HTERT RPE-1 (cell line): ENCODE measurements around the gene MSANTD2.

Experiments used
- in situ Hi-C: fragments of 300-500 bp; cut with MboI; formaldehyde crosslinking; loops from 4 replicates; pipeline ENCODE4 v1.14.3; 2020; ENCODE audit warnings: low sequenced_read_pairs

Gene MSANTD2

GRCh38 chr11:124738713-124739478 lies 61.3 kb downstream of the MSANTD2 start:
- in situ Hi-C loops, result no loop called here

- in situ Hi-C loops, result no loop called here
These were observed 62.4 kb downstream of the MSANTD2 start for GRCh38 chr11:124737638-124738305.

GRCh38 chr11:124736736-124737135 lies 63.5 kb downstream of the MSANTD2 start:
- in situ Hi-C loops, result no loop called here

GRCh38 chr11:124732230-124732629 lies 68.0 kb downstream of the MSANTD2 start:
- in situ Hi-C loops, result no loop called here

- in situ Hi-C loops, result no loop called here
These were observed 70.6 kb downstream of the MSANTD2 start for GRCh38 chr11:124729571-124729970.

GRCh38 chr11:124728134-124728533 lies 72.1 kb downstream of the MSANTD2 start:
- in situ Hi-C loops, result no loop called here

- in situ Hi-C loops, result no loop called here
These were observed 72.7 kb downstream of the MSANTD2 start for GRCh38 chr11:124727474-124727873.

GRCh38 chr11:124725719-124726105 lies 74.5 kb downstream of the MSANTD2 start:
- in situ Hi-C loops, result no loop called here

GRCh38 chr11:124724979-124725718 lies 75.1 kb downstream of the MSANTD2 start:
- in situ Hi-C loops, result no loop called here

GRCh38 chr11:124722176-124722575 lies 78.0 kb downstream of the MSANTD2 start:
- in situ Hi-C loops, result no loop called here

- in situ Hi-C loops, result no loop called here
These were observed 80.7 kb downstream of the MSANTD2 start for GRCh38 chr11:124719534-124719933.

- in situ Hi-C loops, result no loop called here
These were observed 81.4 kb downstream of the MSANTD2 start for GRCh38 chr11:124718801-124719200.

- in situ Hi-C loops, result no loop called here
These were observed 82.2 kb downstream of the MSANTD2 start for GRCh38 chr11:124717786-124718651.

- in situ Hi-C loops, result no loop called here
These were observed 82.8 kb downstream of the MSANTD2 start for GRCh38 chr11:124717421-124717785.

GRCh38 chr11:124716591-124716990 lies 83.6 kb downstream of the MSANTD2 start:
- in situ Hi-C loops, result no loop called here
